Neural crest cell (in vitro differentiated cells): ENCODE data around the gene NAA35. TPM values are rescaled to one million over a fixed set of nuclear protein-coding genes. Genes with fewer than 3 reads are reported as not detected.

Source experiments
- DNase-seq: peaks from one replicate; pipeline ENCODE4 v3.0.0; 2021; ENCODE audit warnings: low read depth, mixed read lengths, low spot score
- H3K27ac Mint-ChIP-seq: one replicate; pipeline ENCODE4 v1.8.0; 2021; ENCODE audit warnings: mild to moderate bottlenecking, mixed read lengths; ENCODE audit not compliant: unreplicated experiment
- H3K27me3 Mint-ChIP-seq: 2 replicates; pipeline ENCODE4 v1.8.0; 2021; ENCODE audit warnings: low read depth, mild to moderate bottlenecking, mixed read lengths
- H3K36me3 Mint-ChIP-seq: 2 replicates; pipeline ENCODE4 v1.8.0; 2021; ENCODE audit warnings: low read depth, mild to moderate bottlenecking, mixed read lengths
- H3K4me1 Mint-ChIP-seq: 2 replicates; pipeline ENCODE4 v1.8.0; 2021; ENCODE audit warnings: mixed read lengths
- H3K4me3 Mint-ChIP-seq: one replicate; pipeline ENCODE4 v1.8.0; 2021; ENCODE audit warnings: mild to moderate bottlenecking, mixed read lengths
- H3K9me3 Mint-ChIP-seq: 2 replicates; pipeline ENCODE4 v1.8.0; 2021; ENCODE audit warnings: mixed read lengths
- CTCF ChIP-seq: fragments of 200-600 bp; sonication (generic); conservative IDR thresholded peaks from 2 replicates; pipeline ENCODE4 v1.5.0; 2021; ENCODE audit warnings: antibody characterized with exemption, mild to moderate bottlenecking
- total RNA-seq: library from RNA; stranded (reverse); gene quantifications from 2 replicates; pipeline ENCODE4 v1.2.1, GENCODE V29; 2021

The NAA35 gene
- total RNA-seq, 1 donor from 2014 or later: 35.3 TPM

GRCh38 chr9:86064220-86064619 is 123.3 kb downstream of the NAA35 start:
- H3K4me3 Mint-ChIP-seq: no peak overlapping the region
- H3K27ac Mint-ChIP-seq: no peak overlapping the region

GRCh38 chr9:86069206-86069869 is 128.4 kb downstream of the NAA35 start:
- H3K9me3 Mint-ChIP-seq: no peaks in the 10 kb centered on the region
- TF ChIP-seq CTCF: no peak
- no peak overlapping the region for H3K27ac Mint-ChIP-seq
- no peak for DNase-seq
- H3K4me3 Mint-ChIP-seq: no peak overlapping the region
- peaks cover 4% of the 10 kb centered on the region for H3K36me3 Mint-ChIP-seq
- no peaks in the 10 kb centered on the region for H3K4me1 Mint-ChIP-seq
- H3K27me3 Mint-ChIP-seq: no peaks in the 10 kb centered on the region

More at GRCh38 chr9:86064220-86064619, 123.3 kb downstream of the NAA35 start:
- no peak for TF ChIP-seq CTCF
- H3K9me3 Mint-ChIP-seq: no peaks in the 10 kb centered on the region
- DNase-seq: no peak
- H3K27me3 Mint-ChIP-seq: no peaks in the 10 kb centered on the region
- no peaks in the 10 kb centered on the region for H3K4me1 Mint-ChIP-seq
- H3K36me3 Mint-ChIP-seq: peaks cover 5% of the 10 kb centered on the region

Other genes with a start within 250 kb of the NAA35 start
- gene AGTPBP1, start 199.2 kb upstream of the NAA35 start, total RNA-seq: 42.4 and 43.0 TPM in 2 replicates
- 105 and 111 TPM in 2 replicates for gene GOLM1, start 158.4 kb downstream of the NAA35 start, total RNA-seq